K562 (cell line): ENCODE data around the gene OR5M11. TPM values are rescaled to one million over a fixed set of nuclear protein-coding genes. Genes with fewer than 3 reads are reported as not detected.
"Not testable (repeated sequence)": the region's sequence is repeated elsewhere in the genome, so short reads cannot be mapped to it uniquely, and the experiment has no call there.

Source experiments
- ATAC-seq: fragments of 200-7000 bp; cut with Tn5 transposase; 3 replicates; pipeline ENCODE4 v1.9.1; 2020; ENCODE audit warnings: moderate library complexity
- BruUV-seq: library from RNA; stranded (reverse); fragments of 400-500 nt; replicated peaks from 2 replicates; lab custom pipeline; 2021; lab: Mats Ljungman, UMichigan
- CTCF ChIA-PET: fragments of 300-600 bp; formaldehyde crosslinking; extraction: SDS; loops from one replicate; lab custom pipeline; 2021; ENCODE audit warnings: low intra/inter-chr PET ratio; lab: Yijun Ruan, JAX
- POLR2A ChIA-PET: fragments of 300-600, 350-650 bp; sonication (Branson Sonifier 250); formaldehyde crosslinking; extraction: SDS; loops from one replicate; lab custom pipeline; 2021; ENCODE audit warnings: antibody characterized with exemption, inconsistent platforms; lab: Yijun Ruan, JAX
- DNase-seq, 4 experiments: peaks; one replicate each; pipeline versions ENCODE4 v3.0.0 to v3.0.0-alpha.2; 2011 to 2018; ENCODE audit warnings: low spot score in 3 of 4, mixed read lengths in 3 of 4; ENCODE audit errors: extremely low read depth in 1 of 4
- FAIRE-seq: peaks from 2 replicates; lab custom pipeline; 2011; peaks lifted over from hg19 to GRCh38; lab: Jason Lieb, UNC
- H2AFZ ChIP-seq: 2 replicates; pipeline ENCODE4 v1.6.0; 2011; ENCODE audit warnings: low read depth, low read length, control low read depth, inconsistent platforms
- H3K27ac ChIP-seq: fragments of 200-600 bp; 3 replicates; pipeline ENCODE4 v1.8.0; 2011; ENCODE audit warnings: low read depth, mild to moderate bottlenecking, control low read depth, inconsistent platforms, low read length, moderate library complexity, mixed read lengths; ENCODE audit errors: extremely low read depth
- H3K27me3 ChIP-seq, 2 experiments: fragments of 300-600 bp in 1 of 2; 2 replicates in 1 of 2; 3 replicates in 1 of 2; pipeline versions ENCODE4 v1.6.0 to v1.8.0; 2011; ENCODE audit warnings: inconsistent platforms in 2 of 2, low read length in 2 of 2, mild to moderate bottlenecking in 1 of 2, mixed read lengths in 1 of 2, moderate library complexity in 1 of 2; ENCODE audit not compliant: control insufficient read depth in 2 of 2, insufficient read depth in 2 of 2
- H3K36me3 ChIP-seq: fragments of 300-600 bp; 3 replicates; pipeline ENCODE4 v1.8.0; 2011; ENCODE audit warnings: mild to moderate bottlenecking, low read length, inconsistent platforms; ENCODE audit not compliant: control insufficient read depth, insufficient read depth
- H3K4me1 ChIP-seq, 2 experiments: fragments of 200-600 bp in 1 of 2; replicated peaks in 1 of 2; 2 replicates in 1 of 2; 3 replicates in 1 of 2; pipeline versions ENCODE4 v1.5.1 to v1.8.0; 2011; ENCODE audit warnings: inconsistent platforms in 2 of 2, low read length in 2 of 2, mild to moderate bottlenecking in 1 of 2, mixed read lengths in 1 of 2, moderate library complexity in 1 of 2; ENCODE audit not compliant: control insufficient read depth in 2 of 2, insufficient read depth in 2 of 2
- H3K4me2 ChIP-seq: 2 replicates; pipeline ENCODE4 v1.6.1; 2011; ENCODE audit warnings: low read length, control low read depth, inconsistent platforms, mixed read lengths; ENCODE audit not compliant: insufficient read depth
- H3K4me3 ChIP-seq: fragments of 200-600 bp; sonication (generic), shearing (Covaris generic); 2 replicates; pipeline ENCODE4 v1.5.1; 2016; ENCODE audit warnings: control low read depth, inconsistent platforms
- H3K79me2 ChIP-seq: fragments of 200-600 bp; 3 replicates; pipeline ENCODE4 v1.8.0; 2011; ENCODE audit warnings: low read length, inconsistent platforms; ENCODE audit not compliant: control insufficient read depth, insufficient read depth
- H3K9ac ChIP-seq, 2 experiments: 2 replicates each; pipeline versions ENCODE4 v1.6.0 to v1.6.1; 2011; ENCODE audit warnings: low read depth in 2 of 2, low read length in 2 of 2, control low read depth in 1 of 2, inconsistent platforms in 1 of 2, mild to moderate bottlenecking in 1 of 2, mixed read lengths in 1 of 2; ENCODE audit not compliant: insufficient read depth in 1 of 2
- H3K9me1 ChIP-seq: one replicate; pipeline ENCODE4 v1.6.0; 2011; ENCODE audit warnings: inconsistent platforms, mild to moderate bottlenecking, low read length, moderate library complexity; ENCODE audit not compliant: control insufficient read depth, insufficient read depth
- H3K9me3 ChIP-seq: replicated peaks from 2 replicates; pipeline ENCODE4 v1.5.1; 2011; ENCODE audit warnings: low read depth, low read length, inconsistent platforms; ENCODE audit not compliant: control insufficient read depth, insufficient read depth
- H4K20me1 ChIP-seq: replicated peaks from 2 replicates; pipeline ENCODE4 v1.6.1; 2011; ENCODE audit warnings: low read length, inconsistent platforms, mixed read lengths; ENCODE audit not compliant: control insufficient read depth, insufficient read depth
- MCM5 ChIP-seq: fragments of 450-650 bp; IDR thresholded peaks from 2 replicates; pipeline ENCODE4 v1.6.1; 2016; ENCODE audit warnings: low read depth
- SREBF2 ChIP-seq: sonication (generic); formaldehyde crosslinking; IDR thresholded peaks from 2 replicates; pipeline ENCODE4 v1.4.0; 2020; ENCODE audit warnings: mild to moderate bottlenecking, missing genetic modification reagents
- ZFP30 ChIP-seq: fragments of 250-450 bp; sonication (Bioruptor Pico); IDR thresholded peaks from 2 replicates; pipeline ENCODE4 v1.8.0; 2022; ENCODE audit warnings: moderate library complexity, mild to moderate bottlenecking, inconsistent platforms, borderline replicate concordance
- ZNF668 ChIP-seq: fragments of 250-450 bp; sonication (Bioruptor Pico); IDR thresholded peaks from 2 replicates; pipeline ENCODE4 v1.8.0; 2022; ENCODE audit warnings: mild to moderate bottlenecking, inconsistent platforms
- ZNF766 ChIP-seq: fragments of 200-800 bp; sonication (Bioruptor generic); conservative IDR thresholded peaks from 2 replicates; pipeline ENCODE4 v1.6.1; 2016; ENCODE audit warnings: missing genetic modification characterization, missing compliant biosample characterization
- WGBS: fragments of 100-300 bp; shearing (Covaris generic); methylation state at CpG from one replicate; pipeline ENCODE4 v1.1.6; 2016; ENCODE audit warnings: low coverage, mixed read lengths; ENCODE audit not compliant: insufficient coverage; ENCODE audit errors: missing lambda C conversion rate; 5-methylcytosine and 5-hydroxymethylcytosine counted together
- in situ Hi-C: fragments of 300-500 bp; cut with MboI; formaldehyde crosslinking; loops from 4 replicates; pipeline ENCODE4 v1.15.0; 2018; ENCODE audit warnings: inconsistent platforms, mixed read lengths
- intact Hi-C: fragments of 100-400 bp; cut with micrococcal nuclease; formaldehyde crosslinking; loops from 2 replicates; pipeline ENCODE4 v1.14.2; 2022
- polyA plus RNA-seq, 8 experiments: library from polyadenylated mRNA; depleted of rRNA in 4 of 8; stranded (reverse) in 5 of 8; unstranded in 3 of 8; fragments of >200 nt; fragmentation: Nextera tagmentation in 2 of 8; fragmentation: Illumina TruSeq in 1 of 8; extraction: Ambion mirVana in 2 of 8; extraction: Trizol in 1 of 8; gene quantifications; 2 replicates each; pipeline versions ENCODE4 v1.2.1 to v1.2.3, GENCODE V29; 2011 to 2014; ENCODE audit warnings: inconsistent platforms in 1 of 8, missing spikeins in 1 of 8
- total RNA-seq, 7 experiments: library from RNA; depleted of rRNA in 6 of 7; stranded (reverse); fragments of >200 nt in 6 of 7; fragmentation: Illumina TruSeq in 2 of 7; extraction: Trizol in 2 of 7; gene quantifications; 2 replicates each; pipeline versions ENCODE4 v1.2.1 to v1.2.3, GENCODE V29; 2011 to 2021; ENCODE audit warnings: low replicate concordance in 1 of 7
- TF ChIP-seq, protein P1 (sequence below): sonication (generic); formaldehyde crosslinking; IDR thresholded peaks from 2 replicates; pipeline ENCODE4 v1.8.0; 2023; ENCODE audit warnings: mild to moderate bottlenecking, missing genetic modification reagents
- TF ChIP-seq, protein P2 (sequence below), 3 experiments: IDR thresholded peaks in 2 of 3; conservative IDR thresholded peaks in 1 of 3; 2 replicates each; pipeline ENCODE4 v1.5.1; 2011 to 2012; ENCODE audit warnings: low read length in 3 of 3, mild to moderate bottlenecking in 3 of 3, control low read depth in 2 of 3, improper control_type of control experiment in 1 of 3, inconsistent platforms in 1 of 3, low read depth in 1 of 3, mixed read lengths in 1 of 3, moderate library complexity in 1 of 3; ENCODE audit not compliant: insufficient read depth in 2 of 3

Gene OR5M11
- total and polyA plus RNA-seq, 9 of the 15 experiments (the other 6 are each of a cell fraction or from before 2014, with no cell fraction given) = not detected

DNA sequence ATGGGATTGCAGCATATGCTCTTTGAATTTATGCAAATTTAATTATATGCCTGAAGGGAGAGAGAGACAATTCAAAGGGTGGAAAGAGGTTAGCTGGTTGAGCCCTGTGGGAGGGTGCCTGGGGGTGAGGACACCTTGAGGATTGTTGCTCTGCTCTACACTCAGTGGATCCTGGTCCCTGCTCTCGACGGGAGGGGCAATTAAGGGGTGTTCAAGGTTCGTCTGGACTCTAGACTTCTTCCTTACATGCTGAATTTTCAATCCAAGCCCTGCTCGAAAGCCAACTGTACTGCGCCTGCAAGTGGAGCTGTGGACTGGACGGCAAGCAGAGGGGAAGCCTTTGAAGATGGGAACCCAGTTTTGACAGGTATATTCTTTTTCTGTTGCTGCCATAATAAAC is 15.5 kb upstream of the OR5M11 start:
- BruUV-seq = no TSS peak
- Histone ChIP-seq H3K27me3 (no peaks in the 10 kb centered on the region), H3K9ac (no peak overlapping the region), H3K4me3 (no peak overlapping the region), H3K36me3 (no peaks in the 10 kb centered on the region), H3K79me2 (no peaks in the 10 kb centered on the region), H3K9me1 (no peaks in the 10 kb centered on the region), H4K20me1 (no peaks in the 10 kb centered on the region), H3K4me1 (no peaks in the 10 kb centered on the region), H3K27ac (no peak overlapping the region), H3K4me2 (no peak overlapping the region), H3K9me3 (no peaks in the 10 kb centered on the region), H2AFZ (no peak overlapping the region)
- WGBS = 0% methylated on average over 6 of the region's 6 CpGs
- intact Hi-C loops (no loop called here), in situ Hi-C loops (no loop called here)
- DNase-seq = no peak
- POLR2A ChIA-PET = no interaction called here
- TF ChIP-seq SREBF2 (CRISPR knock-in tag) (no peak), ZNF668 (CRISPR knock-in tag) (no peak), ZFP30 (CRISPR knock-in tag) (no peak), ZNF766 (CRISPR knock-in tag) (no peak), MCM5 (no peak)
- TF ChIP-seq, protein P1, sequence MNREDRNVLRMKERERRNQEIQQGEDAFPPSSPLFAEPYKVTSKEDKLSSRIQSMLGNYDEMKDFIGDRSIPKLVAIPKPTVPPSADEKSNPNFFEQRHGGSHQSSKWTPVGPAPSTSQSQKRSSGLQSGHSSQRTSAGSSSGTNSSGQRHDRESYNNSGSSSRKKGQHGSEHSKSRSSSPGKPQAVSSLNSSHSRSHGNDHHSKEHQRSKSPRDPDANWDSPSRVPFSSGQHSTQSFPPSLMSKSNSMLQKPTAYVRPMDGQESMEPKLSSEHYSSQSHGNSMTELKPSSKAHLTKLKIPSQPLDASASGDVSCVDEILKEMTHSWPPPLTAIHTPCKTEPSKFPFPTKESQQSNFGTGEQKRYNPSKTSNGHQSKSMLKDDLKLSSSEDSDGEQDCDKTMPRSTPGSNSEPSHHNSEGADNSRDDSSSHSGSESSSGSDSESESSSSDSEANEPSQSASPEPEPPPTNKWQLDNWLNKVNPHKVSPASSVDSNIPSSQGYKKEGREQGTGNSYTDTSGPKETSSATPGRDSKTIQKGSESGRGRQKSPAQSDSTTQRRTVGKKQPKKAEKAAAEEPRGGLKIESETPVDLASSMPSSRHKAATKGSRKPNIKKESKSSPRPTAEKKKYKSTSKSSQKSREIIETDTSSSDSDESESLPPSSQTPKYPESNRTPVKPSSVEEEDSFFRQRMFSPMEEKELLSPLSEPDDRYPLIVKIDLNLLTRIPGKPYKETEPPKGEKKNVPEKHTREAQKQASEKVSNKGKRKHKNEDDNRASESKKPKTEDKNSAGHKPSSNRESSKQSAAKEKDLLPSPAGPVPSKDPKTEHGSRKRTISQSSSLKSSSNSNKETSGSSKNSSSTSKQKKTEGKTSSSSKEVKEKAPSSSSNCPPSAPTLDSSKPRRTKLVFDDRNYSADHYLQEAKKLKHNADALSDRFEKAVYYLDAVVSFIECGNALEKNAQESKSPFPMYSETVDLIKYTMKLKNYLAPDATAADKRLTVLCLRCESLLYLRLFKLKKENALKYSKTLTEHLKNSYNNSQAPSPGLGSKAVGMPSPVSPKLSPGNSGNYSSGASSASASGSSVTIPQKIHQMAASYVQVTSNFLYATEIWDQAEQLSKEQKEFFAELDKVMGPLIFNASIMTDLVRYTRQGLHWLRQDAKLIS = no peak
- TF ChIP-seq, protein P2, sequence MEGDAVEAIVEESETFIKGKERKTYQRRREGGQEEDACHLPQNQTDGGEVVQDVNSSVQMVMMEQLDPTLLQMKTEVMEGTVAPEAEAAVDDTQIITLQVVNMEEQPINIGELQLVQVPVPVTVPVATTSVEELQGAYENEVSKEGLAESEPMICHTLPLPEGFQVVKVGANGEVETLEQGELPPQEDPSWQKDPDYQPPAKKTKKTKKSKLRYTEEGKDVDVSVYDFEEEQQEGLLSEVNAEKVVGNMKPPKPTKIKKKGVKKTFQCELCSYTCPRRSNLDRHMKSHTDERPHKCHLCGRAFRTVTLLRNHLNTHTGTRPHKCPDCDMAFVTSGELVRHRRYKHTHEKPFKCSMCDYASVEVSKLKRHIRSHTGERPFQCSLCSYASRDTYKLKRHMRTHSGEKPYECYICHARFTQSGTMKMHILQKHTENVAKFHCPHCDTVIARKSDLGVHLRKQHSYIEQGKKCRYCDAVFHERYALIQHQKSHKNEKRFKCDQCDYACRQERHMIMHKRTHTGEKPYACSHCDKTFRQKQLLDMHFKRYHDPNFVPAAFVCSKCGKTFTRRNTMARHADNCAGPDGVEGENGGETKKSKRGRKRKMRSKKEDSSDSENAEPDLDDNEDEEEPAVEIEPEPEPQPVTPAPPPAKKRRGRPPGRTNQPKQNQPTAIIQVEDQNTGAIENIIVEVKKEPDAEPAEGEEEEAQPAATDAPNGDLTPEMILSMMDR (IDR thresholded peaks at IDR 0.05 in 2 of 3, conservative IDR thresholded peaks at IDR 0.05 in 1 of 3; ENCODE audit: insufficient read depth in 2 of 3, low read depth in 1 of 3, low read length in 3 of 3) = no peak
- no peak for ATAC-seq
- CTCF ChIA-PET = no interaction called here
- FAIRE-seq = no peak

DNA sequence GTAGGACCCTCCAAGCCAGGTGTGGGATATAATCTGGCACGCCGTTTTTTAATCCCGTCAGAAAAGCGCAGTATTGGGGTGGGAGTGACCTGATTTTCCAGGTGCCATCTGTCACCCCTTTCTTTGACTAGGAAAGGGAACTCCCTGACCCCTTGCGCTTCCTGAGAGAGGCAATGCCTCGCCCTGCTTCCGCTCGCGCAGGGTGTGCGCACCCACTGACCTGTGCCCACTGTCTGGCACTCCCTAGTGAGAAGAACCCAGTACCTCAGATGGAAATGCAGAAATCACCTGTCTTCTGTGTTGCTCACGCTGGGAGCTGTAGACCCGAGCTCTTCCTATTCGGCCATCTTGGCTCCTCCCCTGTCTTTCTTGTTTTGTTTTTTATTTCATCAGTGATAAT is 11.6 kb upstream of the OR5M11 start:
- H3K9me1 ChIP-seq, H3K9me3 ChIP-seq, H3K27ac ChIP-seq, intact Hi-C loops, POLR2A ChIA-PET, FAIRE-seq, ATAC-seq, CTCF ChIA-PET, BruUV-seq, H3K4me1 ChIP-seq, H3K79me2 ChIP-seq, H4K20me1 ChIP-seq, H3K9ac ChIP-seq, in situ Hi-C loops, H3K4me3 ChIP-seq, H3K4me2 ChIP-seq, H2AFZ ChIP-seq, H3K36me3 ChIP-seq, H3K27me3 ChIP-seq, DNase-seq: not testable (repeated sequence)
- 1% methylated on average over 10 of the region's 13 CpGs for WGBS
